IMR-90 (cell line): ENCODE data around the gene SOCS3. TPM values are rescaled to one million over a fixed set of nuclear protein-coding genes. Genes with fewer than 3 reads are reported as not detected.

ENCODE experiments used
- ATAC-seq: fragments of 200-7000 bp; cut with Tn5 transposase; 2 replicates; pipeline ENCODE4 v1.9.1; 2020; ENCODE audit warnings: low read depth, mild to moderate bottlenecking, moderate library complexity
- BruUV-seq: library from RNA; stranded (reverse); fragments of 400-500 nt; replicated peaks from 2 replicates; lab custom pipeline; 2021; lab: Mats Ljungman, UMichigan
- CTCF ChIA-PET: fragments of 300-600 bp; formaldehyde crosslinking; extraction: SDS; loops from one replicate; lab custom pipeline; 2021; ENCODE audit warnings: antibody characterized with exemption; lab: Yijun Ruan, JAX
- POLR2A ChIA-PET: fragments of 300-600 bp; sonication (Branson Sonifier 250); formaldehyde crosslinking; loops from one replicate; lab custom pipeline; 2022; ENCODE audit warnings: antibody characterized with exemption; ENCODE audit not compliant: unreplicated experiment; lab: Charles Lee
- DNase-seq: peaks from one replicate; pipeline ENCODE4 v3.0.0; 2013
- H2AFZ ChIP-seq: replicated peaks from 2 replicates; pipeline ENCODE3; 2013; ENCODE audit warnings: low read length, mild to moderate bottlenecking; ENCODE audit not compliant: poor library complexity
- H2AK5ac ChIP-seq: 2 replicates; pipeline ENCODE4 v1.6.1; 2013; ENCODE audit warnings: low read depth, low read length, inconsistent platforms
- H2AK9ac ChIP-seq: replicated peaks from 2 replicates; pipeline ENCODE3; 2013; ENCODE audit warnings: mild to moderate bottlenecking, low read depth, low read length, moderate library complexity; ENCODE audit not compliant: poor library complexity
- H2BK120ac ChIP-seq: 2 replicates; pipeline ENCODE4 v1.6.1; 2013; ENCODE audit warnings: low read depth, low read length, inconsistent platforms
- H2BK15ac ChIP-seq: 3 replicates; pipeline ENCODE4 v1.6.1; 2013; ENCODE audit warnings: low read depth, low read length, inconsistent platforms
- H2BK20ac ChIP-seq: 2 replicates; pipeline ENCODE4 v1.6.1; 2013; ENCODE audit warnings: low read depth, mild to moderate bottlenecking, inconsistent platforms, low read length, moderate library complexity
- H2BK5ac ChIP-seq: 2 replicates; pipeline ENCODE4 v1.6.1; 2013; ENCODE audit warnings: mild to moderate bottlenecking, low read depth, low read length, inconsistent platforms; ENCODE audit not compliant: poor library complexity, severe bottlenecking
- H3K14ac ChIP-seq: replicated peaks from 2 replicates; pipeline ENCODE4 v1.6.1; 2013; ENCODE audit warnings: low read depth, low read length, inconsistent platforms
- H3K18ac ChIP-seq: 2 replicates; pipeline ENCODE4 v1.6.1; 2013; ENCODE audit warnings: low read depth, low read length, control low read depth
- H3K23ac ChIP-seq: 2 replicates; pipeline ENCODE4 v1.6.1; 2013; ENCODE audit warnings: low read depth, low read length, inconsistent platforms
- H3K27ac ChIP-seq: 2 replicates; pipeline ENCODE4 v1.5.1; 2013; ENCODE audit warnings: mild to moderate bottlenecking, control low read depth, low read length; ENCODE audit not compliant: insufficient read depth
- H3K27me3 ChIP-seq: 2 replicates; pipeline ENCODE4 v1.6.1; 2013; ENCODE audit warnings: low read length; ENCODE audit not compliant: control insufficient read depth, insufficient read depth
- H3K36me3 ChIP-seq: 2 replicates; pipeline ENCODE4 v1.6.1; 2013; ENCODE audit warnings: low read length, mixed read lengths; ENCODE audit not compliant: control insufficient read depth, insufficient read depth
- H3K4ac ChIP-seq: 2 replicates; pipeline ENCODE4 v1.6.1; 2013; ENCODE audit warnings: low read depth, low read length, inconsistent platforms
- H3K4me1 ChIP-seq: 2 replicates; pipeline ENCODE4 v1.6.1; 2013; ENCODE audit warnings: low read length, mixed read lengths; ENCODE audit not compliant: control insufficient read depth, insufficient read depth
- H3K4me2 ChIP-seq: 2 replicates; pipeline ENCODE4 v1.6.1; 2013; ENCODE audit warnings: low read depth, mild to moderate bottlenecking, control low read depth, low read length, moderate library complexity
- H3K4me3 ChIP-seq: 2 replicates; pipeline ENCODE4 v1.5.1; 2013; ENCODE audit warnings: low read depth, mild to moderate bottlenecking, control low read depth, low read length, moderate library complexity; ENCODE audit not compliant: insufficient read depth
- H3K56ac ChIP-seq: 2 replicates; pipeline ENCODE4 v1.6.1; 2013; ENCODE audit warnings: low read length, inconsistent platforms; ENCODE audit not compliant: insufficient read depth; ENCODE audit errors: extremely low read depth
- H3K79me1 ChIP-seq, 2 experiments: 2 replicates each; pipeline ENCODE4 v1.6.1; 2013; ENCODE audit warnings: low read length in 2 of 2, inconsistent platforms in 1 of 2, low read depth in 1 of 2
- H3K9ac ChIP-seq: 2 replicates; pipeline ENCODE4 v1.6.1; 2013; ENCODE audit warnings: low read depth, low read length, control low read depth
- H3K9me1 ChIP-seq: 2 replicates; pipeline ENCODE4 v1.6.1; 2013; ENCODE audit warnings: low read length, inconsistent platforms; ENCODE audit not compliant: insufficient read depth
- H3K9me3 ChIP-seq: 2 replicates; pipeline ENCODE4 v1.6.1; 2013; ENCODE audit warnings: low read length; ENCODE audit not compliant: control insufficient read depth, insufficient read depth
- H4K20me1 ChIP-seq: 2 replicates; pipeline ENCODE4 v1.6.1; 2013; ENCODE audit warnings: low read length, inconsistent platforms; ENCODE audit not compliant: insufficient read depth
- H4K5ac ChIP-seq: 2 replicates; pipeline ENCODE4 v1.6.1; 2013; ENCODE audit warnings: mild to moderate bottlenecking, low read depth, low read length, control low read depth
- H4K8ac ChIP-seq, 2 experiments: 2 replicates each; pipeline ENCODE4 v1.6.1; 2013; ENCODE audit warnings: low read depth in 2 of 2, low read length in 2 of 2, control low read depth in 1 of 2, inconsistent platforms in 1 of 2
- H4K91ac ChIP-seq: 2 replicates; pipeline ENCODE4 v1.6.1; 2013; ENCODE audit warnings: low read depth, low read length, inconsistent platforms; ENCODE audit not compliant: insufficient read depth
- CEBPB ChIP-seq: IDR thresholded peaks from 2 replicates; pipeline ENCODE4 v1.6.1; 2012; ENCODE audit warnings: low read depth, low read length, improper control_type of control experiment
- RAD21 ChIP-seq: IDR thresholded peaks from 2 replicates; pipeline ENCODE4 v1.6.1; 2012; ENCODE audit warnings: low read length, improper control_type of control experiment
- RFX5 ChIP-seq: IDR thresholded peaks from 2 replicates; pipeline ENCODE4 v1.8.0; 2012; ENCODE audit warnings: low read depth, mild to moderate bottlenecking, low read length, moderate library complexity
- WGBS, 2 experiments: methylation state at CpG; one replicate each; pipeline versions ENCODE4 v1.1.5 to v1.1.7; 2013; ENCODE audit warnings: missing lambda C conversion rate in 2 of 2; ENCODE audit not compliant: insufficient read length in 1 of 2; ENCODE audit errors: extremely low coverage in 2 of 2; 5-methylcytosine and 5-hydroxymethylcytosine counted together
- dilution Hi-C: fragments of 300-500 bp; cut with HindIII; formaldehyde crosslinking; loops from one replicate; pipeline ENCODE4 v1.14.3; 2018; ENCODE audit warnings: low sequenced_read_pairs; ENCODE audit not compliant: unreplicated experiment
- in situ Hi-C: fragments of 300-500 bp; cut with MboI; formaldehyde crosslinking; loops from 3 replicates; pipeline ENCODE4 v1.14.3; 2019; ENCODE audit warnings: low sequenced_read_pairs, inconsistent platforms, mixed read lengths
- intact Hi-C: fragments of 100-400 bp; cut with micrococcal nuclease; formaldehyde crosslinking; loops from 2 replicates; pipeline ENCODE4 v1.10.0; 2022
- microRNA-seq, 2 experiments: library from miRNA; stranded (forward) in 1 of 2; unstranded in 1 of 2; fragments of 10-50 nt in 1 of 2; fragments of <30 nt in 1 of 2; gene quantifications in 1 of 2; microRNA quantifications in 1 of 2; one replicate each; pipeline versions ENCODE3 to v1.1.0; 2013 to 2020; ENCODE audit not compliant: insufficient read depth in 1 of 2, insufficient read length in 1 of 2, unreplicated experiment in 1 of 2
- polyA plus RNA-seq, 3 experiments: library from polyadenylated mRNA; depleted of rRNA; stranded (reverse); fragments of >200 nt; gene quantifications; 2 replicates each; pipeline ENCODE4 v1.2.3, GENCODE V29; 2012; ENCODE audit warnings: low replicate concordance in 1 of 3
- small RNA-seq, 5 experiments: library from RNA; depleted of rRNA; stranded (forward); fragments of <200 nt; gene quantifications; one replicate each; pipeline ENCODE3, GENCODE V24; 2012
- total RNA-seq: library from RNA; depleted of rRNA; stranded (reverse); fragments of >200 nt; gene quantifications from 2 replicates; pipeline ENCODE4 v1.2.3, GENCODE V29; 2012; rRNA removed

Gene SOCS3
- total and polyA plus RNA-seq, 2 of the 4 experiments (the other 2 are of a cell fraction) = 19.2 to 19.9 TPM

DNA sequence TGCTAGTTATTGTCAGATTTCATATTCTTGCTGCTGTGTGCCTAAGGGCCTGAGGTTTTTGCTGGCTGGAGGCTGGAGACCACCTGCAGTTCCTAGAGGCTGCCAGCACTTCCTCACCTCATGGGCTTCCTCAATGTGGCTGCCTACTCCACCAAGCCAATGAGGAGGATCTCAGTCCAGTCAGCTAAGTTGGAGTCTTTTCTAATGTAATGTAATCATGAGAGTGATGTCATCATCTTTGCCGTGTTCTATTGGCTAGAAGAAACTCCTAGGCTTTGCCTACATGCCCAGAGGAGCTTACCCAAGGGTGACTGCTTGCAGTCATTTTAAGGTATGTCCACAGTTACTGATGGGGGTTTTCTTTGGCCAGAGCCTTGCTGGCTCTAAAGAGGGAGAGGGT lies 53.0 kb downstream of the SOCS3 start:
- 60% methylated on average over 1 of the region's 1 CpG; no CpG with 5 or more reads in 1 of the 2 experiments for WGBS, 2 experiments
- dilution Hi-C loops (no loop called here), in situ Hi-C loops (no loop called here), intact Hi-C loops (no loop called here)
- TF ChIP-seq CEBPB (no peak), RFX5 (no peak), RAD21 (no peak)
- no peak overlapping the region for H2BK120ac ChIP-seq
- no peaks in the 10 kb centered on the region for H3K79me1 ChIP-seq
- no peaks in the 10 kb centered on the region for H4K20me1 ChIP-seq
- ChIA-PET CTCF (no interaction called here), POLR2A (no interaction called here)
- no peaks in the 10 kb centered on the region for H3K4me1 ChIP-seq
- H3K27ac ChIP-seq = no peak overlapping the region
- no peak overlapping the region for H2BK5ac ChIP-seq
- DNase-seq (no peak), ATAC-seq (no peak)
- H3K14ac ChIP-seq = no peak overlapping the region
- no peak overlapping the region for H2AK9ac ChIP-seq
- no peak overlapping the region for H3K4me3 ChIP-seq
- no peak overlapping the region for H4K5ac ChIP-seq
- H2BK15ac ChIP-seq = no peak overlapping the region
- H3K9me1 ChIP-seq = no peaks in the 10 kb centered on the region; the same call in 1 of the 2 replicates
- no peak overlapping the region for H4K91ac ChIP-seq
- no peak overlapping the region for H3K9ac ChIP-seq
- H3K18ac ChIP-seq = no peak overlapping the region
- no peak overlapping the region for H3K4ac ChIP-seq
- H4K8ac ChIP-seq = no peak overlapping the region
- H3K23ac ChIP-seq = no peak overlapping the region
- no peak overlapping the region for H2BK20ac ChIP-seq
- H3K27me3 ChIP-seq = no peaks in the 10 kb centered on the region
- H3K9me3 ChIP-seq = peaks cover 8% of the 10 kb centered on the region
- BruUV-seq = no TSS peak
- H3K36me3 ChIP-seq = no peaks in the 10 kb centered on the region
- H3K56ac ChIP-seq = no peak overlapping the region
- H3K4me2 ChIP-seq = no peak overlapping the region
- no peak overlapping the region for H2AFZ ChIP-seq
- no peak overlapping the region for H2AK5ac ChIP-seq

Small RNAs within 50 kb of the gene (microRNA-seq; reads per million reads assigned to microRNA genes)
- gene RF00415 (ENCODE audit: insufficient read depth, insufficient read length) (not detected), gene RN7SL236P (ENCODE audit: insufficient read depth, insufficient read length) (not detected)

Small RNAs within 50 kb of the gene (small RNA-seq; reads per million reads assigned to genes)
- 0 reads per million in 5 experiments for gene RF00415
- gene RN7SL236P = 0 reads per million in 5 experiments

Other genes starting within 250 kb of the SOCS3 start
- 0.28 TPM in 1 of 2 replicates, not detected in the other for gene TMC6, start 231.3 kb downstream of the SOCS3 start, total RNA-seq
- gene TMC6, start 231.3 kb downstream of the SOCS3 start, polyA plus RNA-seq (2012; rRNA removed) = 0.19 and 0.32 TPM in 2 replicates
- gene TMC8, start 229.3 kb downstream of the SOCS3 start, total RNA-seq = not detected in 2 replicates
- gene TMC8, start 229.3 kb downstream of the SOCS3 start, polyA plus RNA-seq (2012; rRNA removed) = not detected in 2 replicates
- not detected in 2 replicates for gene C17orf99, start 213.7 kb downstream of the SOCS3 start, total RNA-seq
- gene C17orf99, start 213.7 kb downstream of the SOCS3 start, polyA plus RNA-seq (2012; rRNA removed) = not detected in 2 replicates
- 11.1 and 14.7 TPM in 2 replicates for gene SYNGR2, start 191.5 kb downstream of the SOCS3 start, total RNA-seq
- gene SYNGR2, start 191.5 kb downstream of the SOCS3 start, polyA plus RNA-seq (2012; rRNA removed) = 63.1 and 77.3 TPM in 2 replicates
- gene TK1, start 173.0 kb downstream of the SOCS3 start, total RNA-seq = 109 and 219 TPM in 2 replicates
- gene TK1, start 173.0 kb downstream of the SOCS3 start, polyA plus RNA-seq (2012; rRNA removed) = 150 and 181 TPM in 2 replicates
- gene AFMID, start 172.7 kb downstream of the SOCS3 start, total RNA-seq = 45.5 and 65.1 TPM in 2 replicates
- 29.9 and 41.0 TPM in 2 replicates for gene AFMID, start 172.7 kb downstream of the SOCS3 start, polyA plus RNA-seq (2012; rRNA removed)
- gene BIRC5, start 145.8 kb downstream of the SOCS3 start, total RNA-seq = 52.7 and 53.6 TPM in 2 replicates
- 16.6 and 19.5 TPM in 2 replicates for gene BIRC5, start 145.8 kb downstream of the SOCS3 start, polyA plus RNA-seq (2012; rRNA removed)
- not detected in 2 replicates for gene TMEM235, start 128.4 kb downstream of the SOCS3 start, total RNA-seq
- gene TMEM235, start 128.4 kb downstream of the SOCS3 start, polyA plus RNA-seq (2012; rRNA removed) = not detected in 2 replicates
- 14.4 and 18.5 TPM in 2 replicates for gene PGS1, start 18.6 kb upstream of the SOCS3 start, total RNA-seq
- 35.5 and 43.2 TPM in 2 replicates for gene PGS1, start 18.6 kb upstream of the SOCS3 start, polyA plus RNA-seq (2012; rRNA removed)
- not detected in 2 replicates for gene DNAH17, start 217.3 kb upstream of the SOCS3 start, total RNA-seq
- gene DNAH17, start 217.3 kb upstream of the SOCS3 start, polyA plus RNA-seq (2012; rRNA removed) = not detected in 2 replicates